Measurements from ENCODE around the gene TRAF4. TPM values are rescaled to one million over a fixed set of nuclear protein-coding genes. Genes with fewer than 3 reads are reported as not detected.

TRAF4 gene
- total and polyA plus RNA-seq, 5 donors = 2.9 to 8.9 (median 4.6) TPM

Other genes starting within 250 kb of the TRAF4 start
- not detected for gene FOXN1, start 237.7 kb upstream of the TRAF4 start, total RNA-seq
- gene FOXN1, start 237.7 kb upstream of the TRAF4 start, polyA plus RNA-seq = not detected
- gene UNC119, start 191.4 kb upstream of the TRAF4 start, total RNA-seq = 10 to 100 TPM; 14.0 to 28.8 (median 21.0) TPM
- gene UNC119, start 191.4 kb upstream of the TRAF4 start, polyA plus RNA-seq = 22.8 TPM
- gene PIGS, start 172.5 kb upstream of the TRAF4 start, total RNA-seq = 10 to 100 TPM; 36.4 to 41.8 (median 40.7) TPM
- 16.6 TPM for gene PIGS, start 172.5 kb upstream of the TRAF4 start, polyA plus RNA-seq
- 100 to 1,000 TPM; 191 to 390 (median 276) TPM for gene ALDOC, start 167.1 kb upstream of the TRAF4 start, total RNA-seq
- gene ALDOC, start 167.1 kb upstream of the TRAF4 start, polyA plus RNA-seq = 283 TPM
- gene SPAG5, start 145.0 kb upstream of the TRAF4 start, total RNA-seq = 1 to 10 TPM in 3 of 4 donors, under 1 TPM in 1; 0.81 to 2.7 (median 2.1) TPM
- 1.2 TPM for gene SPAG5, start 145.0 kb upstream of the TRAF4 start, polyA plus RNA-seq
- 1 to 10 TPM; 2.9 to 4.7 (median 4.3) TPM for gene RSKR, start 129.8 kb upstream of the TRAF4 start, total RNA-seq
- gene RSKR, start 129.8 kb upstream of the TRAF4 start, polyA plus RNA-seq = 2.9 TPM
- 10 to 100 TPM; 70.6 to 87.3 (median 81.7) TPM for gene BLTP2, start 98.9 kb upstream of the TRAF4 start, total RNA-seq
- gene BLTP2, start 98.9 kb upstream of the TRAF4 start, polyA plus RNA-seq = 21.0 TPM
- gene SDF2, start 82.1 kb upstream of the TRAF4 start, total RNA-seq = 10 to 100 TPM; 29.9 to 36.6 (median 30.4) TPM
- 38.8 TPM for gene SDF2, start 82.1 kb upstream of the TRAF4 start, polyA plus RNA-seq
- gene SUPT6H, start 81.8 kb upstream of the TRAF4 start, total RNA-seq = 10 to 100 TPM; 43.6 to 49.0 (median 46.9) TPM
- gene SUPT6H, start 81.8 kb upstream of the TRAF4 start, polyA plus RNA-seq = 32.7 TPM
- gene PROCA1, start 32.1 kb upstream of the TRAF4 start, total RNA-seq = 1 to 10 TPM; 1.3 to 3.3 (median 2.5) TPM
- gene PROCA1, start 32.1 kb upstream of the TRAF4 start, polyA plus RNA-seq = 2.2 TPM
- gene RAB34, start 26.1 kb upstream of the TRAF4 start, total RNA-seq = 10 to 100 TPM; 56.9 to 62.2 (median 59.8) TPM
- 57.6 TPM for gene RAB34, start 26.1 kb upstream of the TRAF4 start, polyA plus RNA-seq
- 1,000 to 10,000 TPM in 1 of 4 donors, 100 to 1,000 TPM in 3; 939 to 1,151 (median 992) TPM for gene RPL23A, start 24.0 kb upstream of the TRAF4 start, total RNA-seq
- gene RPL23A, start 24.0 kb upstream of the TRAF4 start, polyA plus RNA-seq = 817 TPM
- 1 to 10 TPM; 1.7 to 3.8 (median 2.5) TPM for gene TLCD1, start 17.8 kb upstream of the TRAF4 start, total RNA-seq
- gene TLCD1, start 17.8 kb upstream of the TRAF4 start, polyA plus RNA-seq = 1.5 TPM
- gene NEK8, start 15.2 kb upstream of the TRAF4 start, total RNA-seq = 1 to 10 TPM; 1.0 to 1.6 (median 1.2) TPM
- 0.81 TPM for gene NEK8, start 15.2 kb upstream of the TRAF4 start, polyA plus RNA-seq
- gene FAM222B, start 98.8 kb downstream of the TRAF4 start, total RNA-seq = 10 to 100 TPM; 15.3 to 19.6 (median 18.6) TPM
- 11.9 TPM for gene FAM222B, start 98.8 kb downstream of the TRAF4 start, polyA plus RNA-seq
- gene ERAL1, start 111.0 kb downstream of the TRAF4 start, total RNA-seq = 10 to 100 TPM; 25.9 to 30.1 (median 28.3) TPM
- gene ERAL1, start 111.0 kb downstream of the TRAF4 start, polyA plus RNA-seq = 29.3 TPM
- gene FLOT2, start 153.7 kb downstream of the TRAF4 start, total RNA-seq = 10 to 100 TPM; 70.5 to 89.4 (median 79.4) TPM
- 45.1 TPM for gene FLOT2, start 153.7 kb downstream of the TRAF4 start, polyA plus RNA-seq
- gene DHRS13, start 159.1 kb downstream of the TRAF4 start, total RNA-seq = 1 to 10 TPM; 2.1 to 3.3 (median 2.5) TPM
- 2.3 TPM for gene DHRS13, start 159.1 kb downstream of the TRAF4 start, polyA plus RNA-seq
- 10 to 100 TPM; 20.8 to 25.4 (median 24.2) TPM for gene PHF12, start 207.5 kb downstream of the TRAF4 start, total RNA-seq
- 10.8 TPM for gene PHF12, start 207.5 kb downstream of the TRAF4 start, polyA plus RNA-seq

Measured in right cardiac atrium (tissue), 5 donors.